GM21367 (cell line): Measurements from ENCODE around the gene GPC5.
"Not testable (repeated sequence)": the region's sequence is repeated elsewhere in the genome, so short reads cannot be mapped to it uniquely, and the experiment has no call there.

Experiments used
- ATAC-seq: cut with Tn5 transposase; IDR thresholded peaks from one replicate; pipeline ENCODE4 v1.9.1; 2021; ENCODE audit not compliant: unreplicated experiment

The GPC5 gene

GRCh38 chr13:92894447-92894846, 1496.0 kb downstream of the GPC5 start:
- ATAC-seq = no peak

GRCh38 chr13:92896842-92897241, 1498.4 kb downstream of the GPC5 start:
- ATAC-seq = no peak

- ATAC-seq = not testable (repeated sequence)
Observed at GRCh38 chr13:92898946-92899345, 1500.5 kb downstream of the GPC5 start.

GRCh38 chr13:92900446-92900845, 1502.0 kb downstream of the GPC5 start:
- no peak for ATAC-seq

- no peak for ATAC-seq
Observed at GRCh38 chr13:92901739-92902138, 1503.3 kb downstream of the GPC5 start.

- ATAC-seq = no peak
Observed at GRCh38 chr13:92912629-92913028, 1514.2 kb downstream of the GPC5 start.

GRCh38 chr13:92913840-92914239, 1515.4 kb downstream of the GPC5 start:
- no peak for ATAC-seq
